GM12873 (cell line): ENCODE data around the gene ZFAND3.

ENCODE experiments used
- TF ChIP-seq, protein P1 (sequence below): IDR thresholded peaks from 2 replicates; pipeline ENCODE4 v1.5.1; 2012; ENCODE audit warnings: low read depth, mild to moderate bottlenecking, moderate library complexity, low read length, control low read depth; ENCODE audit not compliant: insufficient read depth; ENCODE audit errors: missing control alignments

ZFAND3 gene

GRCh38 chr6:37824170-37824569 lies 4.6 kb downstream of the ZFAND3 start:
- TF ChIP-seq, protein P1, sequence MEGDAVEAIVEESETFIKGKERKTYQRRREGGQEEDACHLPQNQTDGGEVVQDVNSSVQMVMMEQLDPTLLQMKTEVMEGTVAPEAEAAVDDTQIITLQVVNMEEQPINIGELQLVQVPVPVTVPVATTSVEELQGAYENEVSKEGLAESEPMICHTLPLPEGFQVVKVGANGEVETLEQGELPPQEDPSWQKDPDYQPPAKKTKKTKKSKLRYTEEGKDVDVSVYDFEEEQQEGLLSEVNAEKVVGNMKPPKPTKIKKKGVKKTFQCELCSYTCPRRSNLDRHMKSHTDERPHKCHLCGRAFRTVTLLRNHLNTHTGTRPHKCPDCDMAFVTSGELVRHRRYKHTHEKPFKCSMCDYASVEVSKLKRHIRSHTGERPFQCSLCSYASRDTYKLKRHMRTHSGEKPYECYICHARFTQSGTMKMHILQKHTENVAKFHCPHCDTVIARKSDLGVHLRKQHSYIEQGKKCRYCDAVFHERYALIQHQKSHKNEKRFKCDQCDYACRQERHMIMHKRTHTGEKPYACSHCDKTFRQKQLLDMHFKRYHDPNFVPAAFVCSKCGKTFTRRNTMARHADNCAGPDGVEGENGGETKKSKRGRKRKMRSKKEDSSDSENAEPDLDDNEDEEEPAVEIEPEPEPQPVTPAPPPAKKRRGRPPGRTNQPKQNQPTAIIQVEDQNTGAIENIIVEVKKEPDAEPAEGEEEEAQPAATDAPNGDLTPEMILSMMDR = no peak

- TF ChIP-seq, protein P1 = no peak
Observed at GRCh38 chr6:37826188-37826587, 6.7 kb downstream of the ZFAND3 start.

GRCh38 chr6:37826993-37827392 lies 7.5 kb downstream of the ZFAND3 start:
- TF ChIP-seq, protein P1 = no peak

- TF ChIP-seq, protein P1 = no peak
Observed at GRCh38 chr6:37827603-37828265, 8.2 kb downstream of the ZFAND3 start.

DNA sequence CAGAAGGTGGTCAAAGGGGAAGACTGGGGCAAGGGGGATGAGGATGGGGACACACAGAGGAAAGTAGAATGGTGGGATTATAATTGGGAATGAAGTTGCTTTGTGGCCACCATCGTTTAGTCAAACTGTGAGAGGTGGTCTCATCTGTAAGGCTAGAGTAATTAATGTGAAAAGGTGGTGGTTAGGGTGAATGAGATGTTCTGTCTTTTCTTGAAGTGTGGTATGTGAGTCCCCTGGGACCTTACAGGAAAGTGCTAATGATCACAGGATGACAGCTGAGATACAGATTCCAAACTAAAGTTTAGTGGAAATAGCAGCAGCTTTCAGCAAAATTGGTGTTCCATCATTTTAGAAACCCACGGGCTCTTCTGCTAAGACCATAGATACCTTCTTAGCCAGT lies 10.7 kb downstream of the ZFAND3 start:
- TF ChIP-seq, protein P1 = no peak

DNA sequence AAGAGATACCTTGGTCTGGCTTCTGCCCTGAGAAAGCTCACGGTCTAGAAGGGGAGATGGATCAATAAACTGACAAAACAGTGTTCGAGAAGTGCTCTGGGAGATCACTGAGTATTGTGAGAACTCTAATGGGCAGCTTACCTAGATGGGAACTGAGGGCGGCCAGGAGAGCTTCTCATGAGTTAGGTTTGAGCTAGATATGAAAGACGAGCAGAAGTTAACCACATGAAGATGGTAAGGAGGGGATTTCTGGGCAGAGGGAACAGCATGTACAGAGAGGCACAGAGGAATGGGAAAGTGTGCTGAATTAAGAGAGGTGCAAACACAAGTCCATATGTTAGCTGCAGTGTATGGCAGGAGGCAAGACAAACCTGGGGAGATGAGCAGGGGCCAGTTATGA lies 11.9 kb downstream of the ZFAND3 start:
- TF ChIP-seq, protein P1 = no peak

- TF ChIP-seq, protein P1 = no peak
Observed at GRCh38 chr6:37835923-37836322, 16.4 kb downstream of the ZFAND3 start.
